GM23338 (cell line): ENCODE data around the gene PNPLA3. TPM values are rescaled to one million over a fixed set of nuclear protein-coding genes. Genes with fewer than 3 reads are reported as not detected.

Experiments
- ATAC-seq: fragments of 200-7000 bp; cut with Tn5 transposase; 3 replicates; pipeline ENCODE4 v1.9.1; 2020
- DNase-seq: peaks from one replicate; pipeline ENCODE4 v3.0.0-alpha.2; 2015; ENCODE audit warnings: low spot score
- H2AFZ ChIP-seq: fragments of 200-600 bp; sonication (generic); 2 replicates; pipeline ENCODE4 v1.8.0; 2016; ENCODE audit warnings: antibody characterized with exemption, mild to moderate bottlenecking, moderate library complexity
- H3F3A ChIP-seq: fragments of 200-600 bp; sonication (generic); replicated peaks from 2 replicates; pipeline ENCODE4 v1.8.0; 2017; ENCODE audit warnings: antibody characterized with exemption, mixed run types, low read depth
- H3K27ac ChIP-seq: fragments of 200-600 bp; sonication (generic); 2 replicates; pipeline ENCODE4 v1.6.1; 2016; ENCODE audit warnings: low read depth
- H3K27me3 ChIP-seq: fragments of 200-600 bp; sonication (generic); 2 replicates; pipeline ENCODE4 v1.8.0; 2016; ENCODE audit warnings: mild to moderate bottlenecking, mixed run types, moderate library complexity; ENCODE audit not compliant: insufficient read depth
- H3K36me3 ChIP-seq: fragments of 200-600 bp; sonication (generic); 2 replicates; pipeline ENCODE4 v1.8.0; 2016; ENCODE audit warnings: mild to moderate bottlenecking; ENCODE audit not compliant: insufficient read depth
- H3K4me1 ChIP-seq: fragments of 200-600 bp; sonication (generic); 2 replicates; pipeline ENCODE4 v1.8.0; 2016; ENCODE audit warnings: mild to moderate bottlenecking, moderate library complexity; ENCODE audit not compliant: insufficient read depth
- H3K4me2 ChIP-seq: fragments of 200-600 bp; sonication (generic); 2 replicates; pipeline ENCODE4 v1.7.1; 2017; ENCODE audit warnings: mixed run types
- H3K4me3 ChIP-seq: fragments of 200-600 bp; sonication (generic); 2 replicates; pipeline ENCODE4 v1.6.1; 2016; ENCODE audit warnings: mixed run types
- H3K79me2 ChIP-seq: fragments of 200-600 bp; sonication (generic); replicated peaks from 2 replicates; pipeline ENCODE4 v1.8.0; 2017; ENCODE audit warnings: mild to moderate bottlenecking; ENCODE audit not compliant: insufficient read depth
- H3K9me2 ChIP-seq: fragments of 200-600 bp; sonication (generic); 2 replicates; pipeline ENCODE4 v1.8.0; 2017; ENCODE audit not compliant: insufficient read depth
- H4K20me1 ChIP-seq: fragments of 200-600 bp; sonication (generic); replicated peaks from 2 replicates; pipeline ENCODE4 v1.8.0; 2017; ENCODE audit warnings: mild to moderate bottlenecking; ENCODE audit not compliant: insufficient read depth
- H3K27ac Mint-ChIP-seq: 2 replicates; pipeline ENCODE4 v1.8.0; 2020; ENCODE audit warnings: inconsistent platforms, mild to moderate bottlenecking, moderate library complexity, mixed read lengths
- H3K27me3 Mint-ChIP-seq: 3 replicates; pipeline ENCODE4 v1.8.0; 2022; ENCODE audit warnings: low read depth, mild to moderate bottlenecking, moderate library complexity, mixed read lengths, inconsistent platforms; ENCODE audit not compliant: insufficient read depth, poor library complexity
- H3K36me3 Mint-ChIP-seq: 3 replicates; pipeline ENCODE4 v1.8.0; 2021; ENCODE audit warnings: low read depth, mild to moderate bottlenecking, inconsistent platforms, moderate library complexity, mixed read lengths
- H3K4me1 Mint-ChIP-seq: 3 replicates; pipeline ENCODE4 v1.8.0; 2020; ENCODE audit warnings: mild to moderate bottlenecking, inconsistent platforms, mixed read lengths
- H3K4me3 Mint-ChIP-seq: 3 replicates; pipeline ENCODE4 v1.8.0; 2021; ENCODE audit warnings: moderate library complexity, mild to moderate bottlenecking, inconsistent platforms, mixed read lengths
- H3K9me3 Mint-ChIP-seq: 3 replicates; pipeline ENCODE4 v1.8.0; 2020; ENCODE audit warnings: moderate library complexity, mild to moderate bottlenecking, inconsistent platforms, mixed read lengths
- CREB1 ChIP-seq: fragments of 250-450 bp; sonication (Bioruptor Pico); IDR thresholded peaks from 2 replicates; pipeline ENCODE4 v1.5.0; 2020; ENCODE audit warnings: low read depth, mild to moderate bottlenecking, moderate library complexity
- EZH2 ChIP-seq: fragments of 200-600 bp; sonication (generic); IDR thresholded peaks from one replicate; pipeline ENCODE4 v1.8.0; 2017; ENCODE audit warnings: antibody characterized with exemption, mild to moderate bottlenecking, low read depth; ENCODE audit not compliant: unreplicated experiment
- EZH2phosphoT487 ChIP-seq: fragments of 200-600 bp; sonication (generic); IDR thresholded peaks from one replicate; pipeline ENCODE4 v1.8.1; 2018; ENCODE audit warnings: antibody characterized with exemption; ENCODE audit not compliant: unreplicated experiment
- JUNB ChIP-seq: IDR thresholded peaks from one replicate; pipeline ENCODE4 v1.6.1; 2016; ENCODE audit warnings: antibody characterized with exemption; ENCODE audit not compliant: unreplicated experiment
- NANOG ChIP-seq: IDR thresholded peaks from 2 replicates; pipeline ENCODE4 v1.6.1; 2016; ENCODE audit warnings: antibody characterized with exemption, borderline replicate concordance
- POLR2AphosphoS5 ChIP-seq: IDR thresholded peaks from 2 replicates; pipeline ENCODE4 v1.6.1; 2016; ENCODE audit warnings: antibody characterized with exemption, low read depth
- STAT1 ChIP-seq: IDR thresholded peaks from one replicate; pipeline ENCODE4 v1.6.1; 2016; ENCODE audit warnings: antibody characterized with exemption; ENCODE audit not compliant: unreplicated experiment
- ZNF114 ChIP-seq: fragments of 250-450 bp; sonication (Bioruptor Pico); IDR thresholded peaks from 2 replicates; pipeline ENCODE4 v1.5.0; 2020; ENCODE audit warnings: mild to moderate bottlenecking, moderate library complexity
- ZNF331 ChIP-seq: fragments of 250-450 bp; sonication (Bioruptor Pico); IDR thresholded peaks from 2 replicates; pipeline ENCODE4 v1.5.0; 2020; ENCODE audit warnings: low read depth, mild to moderate bottlenecking, moderate library complexity
- polyA plus RNA-seq: library from polyadenylated mRNA; unstranded; fragments of >200 nt; fragmentation: Nextera tagmentation; extraction: Ambion mirVana; gene quantifications from 2 replicates; pipeline ENCODE4 v1.2.1, GENCODE V29; 2016
- total RNA-seq: library from RNA; depleted of rRNA; stranded (reverse); fragments of >200 nt; shearing (Covaris generic); gene quantifications from 2 replicates; pipeline ENCODE4 v1.2.3, GENCODE V29; 2014
- TF ChIP-seq, protein P1 (sequence below), 2 experiments: fragments of 200-600 bp in 1 of 2; sonication (generic) in 1 of 2; conservative IDR thresholded peaks; 2 replicates each; pipeline versions ENCODE4 v1.5.1 to v1.6.1; 2016 to 2017; ENCODE audit warnings: antibody characterized with exemption in 2 of 2, low read depth in 2 of 2, mild to moderate bottlenecking in 2 of 2, moderate library complexity in 1 of 2
- TF ChIP-seq, protein P2 (sequence below): IDR thresholded peaks from one replicate; pipeline ENCODE4 v1.6.1; 2018; ENCODE audit warnings: antibody characterized with exemption; ENCODE audit not compliant: unreplicated experiment

The PNPLA3 gene
- total and polyA plus RNA-seq, 2 experiments from 2014 or later, result 17.7 to 23.4 TPM

DNA sequence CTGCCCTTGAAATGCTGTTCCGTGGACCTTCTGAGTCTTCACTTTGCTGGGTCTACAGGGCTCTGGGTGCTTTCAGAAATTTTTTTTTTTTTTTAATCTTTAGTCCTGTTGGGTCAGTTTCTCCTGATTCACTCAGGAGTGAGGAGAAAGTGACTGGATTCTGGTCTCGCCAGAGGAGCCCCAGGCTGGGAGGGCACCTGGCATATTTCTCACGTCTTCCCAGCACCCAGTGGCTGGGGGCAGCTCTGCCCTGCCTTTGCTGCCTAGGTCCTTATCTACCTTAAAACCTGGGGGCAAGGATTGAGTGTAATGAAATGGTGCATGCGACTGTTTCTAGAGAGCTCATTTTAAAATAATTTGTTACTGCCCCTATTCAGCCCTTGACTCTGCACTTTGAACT lies 55.0 kb downstream of the PNPLA3 start (continued):
- TF ChIP-seq, protein P1, sequence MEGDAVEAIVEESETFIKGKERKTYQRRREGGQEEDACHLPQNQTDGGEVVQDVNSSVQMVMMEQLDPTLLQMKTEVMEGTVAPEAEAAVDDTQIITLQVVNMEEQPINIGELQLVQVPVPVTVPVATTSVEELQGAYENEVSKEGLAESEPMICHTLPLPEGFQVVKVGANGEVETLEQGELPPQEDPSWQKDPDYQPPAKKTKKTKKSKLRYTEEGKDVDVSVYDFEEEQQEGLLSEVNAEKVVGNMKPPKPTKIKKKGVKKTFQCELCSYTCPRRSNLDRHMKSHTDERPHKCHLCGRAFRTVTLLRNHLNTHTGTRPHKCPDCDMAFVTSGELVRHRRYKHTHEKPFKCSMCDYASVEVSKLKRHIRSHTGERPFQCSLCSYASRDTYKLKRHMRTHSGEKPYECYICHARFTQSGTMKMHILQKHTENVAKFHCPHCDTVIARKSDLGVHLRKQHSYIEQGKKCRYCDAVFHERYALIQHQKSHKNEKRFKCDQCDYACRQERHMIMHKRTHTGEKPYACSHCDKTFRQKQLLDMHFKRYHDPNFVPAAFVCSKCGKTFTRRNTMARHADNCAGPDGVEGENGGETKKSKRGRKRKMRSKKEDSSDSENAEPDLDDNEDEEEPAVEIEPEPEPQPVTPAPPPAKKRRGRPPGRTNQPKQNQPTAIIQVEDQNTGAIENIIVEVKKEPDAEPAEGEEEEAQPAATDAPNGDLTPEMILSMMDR (conservative IDR thresholded peaks at IDR 0.05; ENCODE audit: low read depth in 2 of 2), result no peak
- TF ChIP-seq EZH2phosphoT487 (no peak), NANOG (no peak), ZNF114 (no peak), POLR2AphosphoS5 (no peak), JUNB (no peak)
- TF ChIP-seq, protein P2, sequence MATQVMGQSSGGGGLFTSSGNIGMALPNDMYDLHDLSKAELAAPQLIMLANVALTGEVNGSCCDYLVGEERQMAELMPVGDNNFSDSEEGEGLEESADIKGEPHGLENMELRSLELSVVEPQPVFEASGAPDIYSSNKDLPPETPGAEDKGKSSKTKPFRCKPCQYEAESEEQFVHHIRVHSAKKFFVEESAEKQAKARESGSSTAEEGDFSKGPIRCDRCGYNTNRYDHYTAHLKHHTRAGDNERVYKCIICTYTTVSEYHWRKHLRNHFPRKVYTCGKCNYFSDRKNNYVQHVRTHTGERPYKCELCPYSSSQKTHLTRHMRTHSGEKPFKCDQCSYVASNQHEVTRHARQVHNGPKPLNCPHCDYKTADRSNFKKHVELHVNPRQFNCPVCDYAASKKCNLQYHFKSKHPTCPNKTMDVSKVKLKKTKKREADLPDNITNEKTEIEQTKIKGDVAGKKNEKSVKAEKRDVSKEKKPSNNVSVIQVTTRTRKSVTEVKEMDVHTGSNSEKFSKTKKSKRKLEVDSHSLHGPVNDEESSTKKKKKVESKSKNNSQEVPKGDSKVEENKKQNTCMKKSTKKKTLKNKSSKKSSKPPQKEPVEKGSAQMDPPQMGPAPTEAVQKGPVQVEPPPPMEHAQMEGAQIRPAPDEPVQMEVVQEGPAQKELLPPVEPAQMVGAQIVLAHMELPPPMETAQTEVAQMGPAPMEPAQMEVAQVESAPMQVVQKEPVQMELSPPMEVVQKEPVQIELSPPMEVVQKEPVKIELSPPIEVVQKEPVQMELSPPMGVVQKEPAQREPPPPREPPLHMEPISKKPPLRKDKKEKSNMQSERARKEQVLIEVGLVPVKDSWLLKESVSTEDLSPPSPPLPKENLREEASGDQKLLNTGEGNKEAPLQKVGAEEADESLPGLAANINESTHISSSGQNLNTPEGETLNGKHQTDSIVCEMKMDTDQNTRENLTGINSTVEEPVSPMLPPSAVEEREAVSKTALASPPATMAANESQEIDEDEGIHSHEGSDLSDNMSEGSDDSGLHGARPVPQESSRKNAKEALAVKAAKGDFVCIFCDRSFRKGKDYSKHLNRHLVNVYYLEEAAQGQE, result no peak

DNA sequence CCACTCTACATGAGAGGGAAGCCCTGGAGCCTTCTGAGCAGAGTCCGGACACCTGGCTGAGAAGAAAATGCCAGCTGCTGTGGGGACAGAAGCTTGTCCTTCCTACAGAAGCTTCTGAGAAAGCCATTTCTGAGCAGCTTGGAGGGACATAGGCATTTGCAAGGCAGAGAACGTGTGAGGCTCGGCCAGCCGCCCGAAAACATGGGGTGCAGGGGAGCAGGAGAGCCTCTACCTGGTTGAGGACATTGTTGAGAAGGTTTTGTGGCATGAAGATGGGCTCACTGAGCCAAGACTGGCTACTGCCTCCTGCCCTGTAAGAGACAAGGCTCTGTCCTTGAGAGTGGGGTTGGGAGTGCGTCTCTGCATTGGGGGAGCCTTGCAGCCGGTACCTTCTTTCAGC lies 57.0 kb downstream of the PNPLA3 start:
- Mint-ChIP-seq H3K4me3 (no peak overlapping the region), H3K9me3 (no peaks in the 10 kb centered on the region), H3K4me1 (no peaks in the 10 kb centered on the region), H3K27me3 (no peaks in the 10 kb centered on the region), H3K36me3 (peaks cover 68% of the 10 kb centered on the region), H3K27ac (no peak overlapping the region)
- Histone ChIP-seq H4K20me1 (no peaks in the 10 kb centered on the region; the same call in 1 of the 2 replicates), H3F3A (no peaks in the 10 kb centered on the region), H3K27me3 (no peaks in the 10 kb centered on the region), H3K4me2 (no peak overlapping the region), H3K27ac (no peak overlapping the region), H3K4me1 (no peaks in the 10 kb centered on the region), H2AFZ (no peak overlapping the region), H3K36me3 (peaks cover 5% of the 10 kb centered on the region), H3K9me2 (no peaks in the 10 kb centered on the region), H3K4me3 (no peak overlapping the region), H3K79me2 (no peaks in the 10 kb centered on the region)
- DNase-seq (no peak), ATAC-seq (no peak)
- TF ChIP-seq, protein P1 (conservative IDR thresholded peaks at IDR 0.05; ENCODE audit: low read depth in 2 of 2), result no peak
- TF ChIP-seq ZNF331 (CRISPR knock-in tag), result no peak
- no peak for TF ChIP-seq EZH2phosphoT487
- TF ChIP-seq NANOG, result no peak
- no peak for TF ChIP-seq EZH2
- TF ChIP-seq, protein P2, result no peak
- TF ChIP-seq CREB1 (CRISPR knock-in tag), result no peak
- no peak for TF ChIP-seq STAT1
- TF ChIP-seq POLR2AphosphoS5, result no peak
- no peak for TF ChIP-seq ZNF114
- TF ChIP-seq JUNB, result no peak
